ENCODE results near the gene ZNF135.

The ZNF135 gene

DNA sequence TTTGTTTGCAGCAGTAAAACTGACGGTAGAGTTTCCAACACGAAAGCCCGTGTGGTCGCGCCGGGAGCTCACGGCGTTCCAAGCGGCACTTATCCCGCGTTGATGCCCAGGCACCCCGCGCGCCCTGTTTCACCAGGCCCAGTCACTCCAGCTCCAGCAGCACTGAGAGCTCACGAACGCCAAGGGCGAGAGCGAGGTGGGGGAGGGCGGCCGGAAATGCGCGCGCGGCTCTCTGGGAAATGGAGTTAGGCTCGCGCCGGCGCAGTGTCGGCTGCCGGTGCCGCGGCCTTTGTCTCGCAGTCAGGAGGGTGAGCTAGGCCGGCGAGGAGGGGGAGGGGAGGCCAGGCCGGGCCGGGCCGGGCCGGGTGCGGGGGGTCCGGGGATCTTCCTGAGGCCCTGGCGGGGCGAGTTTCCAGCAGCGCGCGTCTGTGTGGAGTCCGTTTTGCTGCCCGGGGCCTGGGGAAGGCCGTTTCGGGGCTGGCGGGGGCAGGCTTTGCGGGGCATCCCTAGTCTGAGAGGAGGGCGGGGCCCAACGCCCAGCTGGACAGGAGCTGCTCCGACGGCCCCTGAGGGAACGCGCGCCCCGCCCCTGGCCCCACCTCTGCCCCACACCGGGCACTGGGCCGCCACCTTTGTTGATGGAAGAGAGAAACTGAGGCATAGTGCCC lies at the start of gene ZNF135:
Gene ZNF135, plus strand, starts transcription at position 280 of the 668 bp plus-strand sequence. CDS start 721 bp downstream, outside the sequence.
- peak within 1 kb of the TSS; percentile 75 to 89 for H3K4me3 ChIP-seq (ENCODE audit: low read depth in 1 of 2, low read length in 2 of 2)
- no peaks in the 10 kb centered on the region for H3K27me3 ChIP-seq (ENCODE audit: control insufficient read depth in 1 of 2, insufficient read depth in 2 of 2, low read length in 2 of 2)
- peaks cover 10% of the 10 kb centered on the region for H3K36me3 ChIP-seq (ENCODE audit: insufficient read depth, low read length)
- peaks cover 5% of the 10 kb centered on the region for H3K4me1 ChIP-seq (ENCODE audit: insufficient read depth, low read length)
- peak within 1 kb of the TSS; percentile 90 for H3K27ac ChIP-seq (ENCODE audit: low read depth, low read length)
- no peak within 1 kb of the TSS for H3K9ac ChIP-seq (ENCODE audit: low read length)
- peaks cover 9% of the 10 kb centered on the region for H3K9me3 ChIP-seq (ENCODE audit: low read length)

DNA sequence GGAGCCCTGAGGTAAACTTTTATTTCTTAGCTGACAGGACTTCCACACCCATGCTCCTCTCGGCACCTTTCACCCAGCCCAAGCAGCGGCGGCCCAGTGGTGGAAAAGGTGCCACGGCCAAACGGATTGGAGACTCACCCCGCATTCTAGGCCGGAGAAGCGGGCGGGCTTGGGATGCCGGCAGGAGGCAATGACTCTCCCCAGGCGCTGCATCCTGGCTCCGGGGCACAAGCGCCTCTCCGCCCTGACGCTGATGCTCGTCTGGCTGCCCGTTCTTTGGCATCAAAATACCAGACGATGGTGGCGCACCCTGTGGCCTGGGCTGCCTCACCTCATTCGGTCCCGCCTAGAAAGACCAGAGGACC lies 49.8 kb upstream of the ZNF135 start:
- H3K27ac ChIP-seq (ENCODE audit: low read depth, low read length) = no peak overlapping the region
- peaks cover 27% of the 10 kb centered on the region for H3K9me3 ChIP-seq (ENCODE audit: low read length)
- peak overlapping the region in 1 of 2 donors; percentile 11 for H3K4me3 ChIP-seq (ENCODE audit: low read depth in 1 of 2, low read length in 2 of 2)
- no peaks in the 10 kb centered on the region for H3K4me1 ChIP-seq (ENCODE audit: insufficient read depth, low read length)
- H3K36me3 ChIP-seq (ENCODE audit: insufficient read depth, low read length) = peaks cover 19% of the 10 kb centered on the region
- no peaks in the 10 kb centered on the region for H3K27me3 ChIP-seq (ENCODE audit: control insufficient read depth in 1 of 2, insufficient read depth in 2 of 2, low read length in 2 of 2)
- no peak overlapping the region for H3K9ac ChIP-seq (ENCODE audit: low read length)

DNA sequence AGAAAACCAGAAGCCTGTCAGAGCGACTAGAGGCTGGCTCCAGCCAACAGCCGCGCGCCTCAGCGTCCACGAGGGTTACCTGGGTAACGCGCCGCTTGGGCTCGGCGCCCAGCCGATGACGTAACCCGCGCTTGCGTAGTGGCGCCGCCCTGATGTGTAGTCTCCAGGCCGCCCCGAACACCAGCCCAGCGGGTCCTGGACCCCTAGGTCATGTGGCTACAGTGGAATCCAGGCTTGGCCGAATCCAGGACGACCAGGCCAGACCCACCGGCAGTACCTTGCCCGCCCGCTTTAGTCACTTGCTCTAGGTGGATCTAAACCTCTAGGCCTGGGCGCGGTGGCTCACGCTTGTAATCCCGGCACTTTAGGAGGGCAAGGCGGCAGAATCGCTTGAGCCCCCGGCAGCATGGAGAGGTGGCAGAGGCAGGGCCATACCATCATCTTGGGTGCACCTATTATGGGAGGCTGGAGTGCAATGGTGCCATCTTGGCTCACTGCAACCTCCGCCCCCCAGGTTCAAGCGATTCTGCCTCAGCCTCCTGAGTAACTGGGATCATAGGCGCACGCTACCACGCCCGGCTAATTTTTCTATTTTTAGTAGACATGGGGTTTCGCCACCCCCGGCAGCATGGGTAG lies 49.3 kb upstream of the ZNF135 start:
- Histone ChIP-seq H3K27ac (ENCODE audit: low read depth, low read length) (no peak overlapping the region), H3K36me3 (ENCODE audit: insufficient read depth, low read length) (peaks cover 14% of the 10 kb centered on the region), H3K9ac (ENCODE audit: low read length) (no peak overlapping the region), H3K4me1 (ENCODE audit: insufficient read depth, low read length) (no peaks in the 10 kb centered on the region), H3K9me3 (ENCODE audit: low read length) (peaks cover 22% of the 10 kb centered on the region), H3K4me3 (ENCODE audit: low read depth in 1 of 2, low read length in 2 of 2) (peak overlapping the region; percentile 17 to 32), H3K27me3 (ENCODE audit: control insufficient read depth in 1 of 2, insufficient read depth in 2 of 2, low read length in 2 of 2) (no peaks in the 10 kb centered on the region)

DNA sequence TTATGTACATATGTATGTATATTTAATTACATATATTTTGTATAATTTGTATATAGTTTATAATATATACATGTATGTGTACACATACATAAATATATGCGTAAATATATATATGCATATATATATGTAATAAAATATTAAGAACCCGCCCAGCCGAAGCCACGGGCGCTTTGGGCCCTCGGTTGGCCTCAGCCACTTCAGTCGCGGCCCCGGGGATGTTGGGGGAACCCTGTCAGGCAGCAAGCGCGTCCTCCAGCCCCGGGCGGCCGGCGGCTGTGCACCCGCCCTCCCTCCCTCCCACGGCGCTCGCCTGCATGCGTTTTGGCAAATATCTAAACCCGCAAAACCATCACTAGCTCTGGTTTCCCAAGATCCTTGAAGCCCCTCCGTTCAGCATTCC lies 48.6 kb upstream of the ZNF135 start:
- H3K9ac ChIP-seq (ENCODE audit: low read length) = no peak overlapping the region
- H3K27me3 ChIP-seq (ENCODE audit: control insufficient read depth in 1 of 2, insufficient read depth in 2 of 2, low read length in 2 of 2) = no peaks in the 10 kb centered on the region
- H3K4me3 ChIP-seq (ENCODE audit: low read depth in 1 of 2, low read length in 2 of 2) = no peak overlapping the region
- peaks cover 16% of the 10 kb centered on the region for H3K9me3 ChIP-seq (ENCODE audit: low read length)
- no peak overlapping the region for H3K27ac ChIP-seq (ENCODE audit: low read depth, low read length)
- peaks cover 7% of the 10 kb centered on the region for H3K36me3 ChIP-seq (ENCODE audit: insufficient read depth, low read length)
- H3K4me1 ChIP-seq (ENCODE audit: insufficient read depth, low read length) = no peaks in the 10 kb centered on the region

DNA sequence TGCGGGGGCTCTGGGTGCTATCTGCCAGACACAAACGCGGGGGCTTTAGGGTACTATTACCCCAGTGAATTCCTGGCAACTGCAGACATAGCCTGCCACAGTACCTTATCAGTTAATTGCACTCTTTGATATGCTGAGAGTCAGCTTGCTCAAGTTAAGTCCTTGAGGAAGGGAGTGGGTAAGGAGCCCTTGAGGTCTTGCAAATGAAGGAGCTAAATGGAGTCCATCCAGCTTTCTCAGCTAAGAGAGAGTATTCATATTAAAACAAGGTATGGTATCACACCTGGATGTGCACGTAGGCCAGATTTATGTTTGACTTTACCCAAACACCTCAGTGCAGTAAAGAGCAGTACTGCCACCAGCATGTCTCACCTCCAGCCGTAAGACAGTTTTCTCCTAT lies 44.9 kb upstream of the ZNF135 start:
- no peak overlapping the region for H3K27ac ChIP-seq (ENCODE audit: low read depth, low read length)
- no peak overlapping the region for H3K9ac ChIP-seq (ENCODE audit: low read length)
- peaks cover 4% of the 10 kb centered on the region for H3K9me3 ChIP-seq (ENCODE audit: low read length)
- no peaks in the 10 kb centered on the region for H3K27me3 ChIP-seq (ENCODE audit: control insufficient read depth in 1 of 2, insufficient read depth in 2 of 2, low read length in 2 of 2)
- no peaks in the 10 kb centered on the region for H3K36me3 ChIP-seq (ENCODE audit: insufficient read depth, low read length)
- H3K4me3 ChIP-seq (ENCODE audit: low read depth in 1 of 2, low read length in 2 of 2) = no peak overlapping the region
- H3K4me1 ChIP-seq (ENCODE audit: insufficient read depth, low read length) = no peaks in the 10 kb centered on the region

DNA sequence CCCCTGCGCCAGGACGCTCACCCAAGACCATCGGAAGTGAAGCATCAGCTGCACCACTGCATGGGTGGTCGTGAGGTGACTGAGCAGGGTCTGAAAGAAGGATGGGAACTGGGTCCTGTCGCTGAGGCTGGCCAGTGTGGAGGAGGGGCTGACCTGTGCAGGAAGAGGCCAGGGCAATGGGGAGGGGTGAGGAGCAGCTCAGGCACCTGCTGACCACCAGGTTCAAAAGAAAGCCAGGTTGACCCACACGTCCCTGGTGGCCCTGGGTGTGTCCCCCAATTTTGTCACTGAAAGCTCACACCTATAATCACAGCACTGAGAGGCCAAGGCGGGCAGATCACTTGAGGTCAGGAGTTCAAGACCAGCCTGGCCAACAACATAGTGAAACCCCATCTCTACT lies 39.0 kb upstream of the ZNF135 start:
- no peak overlapping the region for H3K9ac ChIP-seq (ENCODE audit: low read length)
- H3K4me3 ChIP-seq (ENCODE audit: low read depth in 1 of 2, low read length in 2 of 2) = no peak overlapping the region
- no peaks in the 10 kb centered on the region for H3K27me3 ChIP-seq (ENCODE audit: control insufficient read depth in 1 of 2, insufficient read depth in 2 of 2, low read length in 2 of 2)
- H3K9me3 ChIP-seq (ENCODE audit: low read length) = no peaks in the 10 kb centered on the region
- no peaks in the 10 kb centered on the region for H3K36me3 ChIP-seq (ENCODE audit: insufficient read depth, low read length)
- H3K27ac ChIP-seq (ENCODE audit: low read depth, low read length) = no peak overlapping the region
- H3K4me1 ChIP-seq (ENCODE audit: insufficient read depth, low read length) = no peaks in the 10 kb centered on the region

DNA sequence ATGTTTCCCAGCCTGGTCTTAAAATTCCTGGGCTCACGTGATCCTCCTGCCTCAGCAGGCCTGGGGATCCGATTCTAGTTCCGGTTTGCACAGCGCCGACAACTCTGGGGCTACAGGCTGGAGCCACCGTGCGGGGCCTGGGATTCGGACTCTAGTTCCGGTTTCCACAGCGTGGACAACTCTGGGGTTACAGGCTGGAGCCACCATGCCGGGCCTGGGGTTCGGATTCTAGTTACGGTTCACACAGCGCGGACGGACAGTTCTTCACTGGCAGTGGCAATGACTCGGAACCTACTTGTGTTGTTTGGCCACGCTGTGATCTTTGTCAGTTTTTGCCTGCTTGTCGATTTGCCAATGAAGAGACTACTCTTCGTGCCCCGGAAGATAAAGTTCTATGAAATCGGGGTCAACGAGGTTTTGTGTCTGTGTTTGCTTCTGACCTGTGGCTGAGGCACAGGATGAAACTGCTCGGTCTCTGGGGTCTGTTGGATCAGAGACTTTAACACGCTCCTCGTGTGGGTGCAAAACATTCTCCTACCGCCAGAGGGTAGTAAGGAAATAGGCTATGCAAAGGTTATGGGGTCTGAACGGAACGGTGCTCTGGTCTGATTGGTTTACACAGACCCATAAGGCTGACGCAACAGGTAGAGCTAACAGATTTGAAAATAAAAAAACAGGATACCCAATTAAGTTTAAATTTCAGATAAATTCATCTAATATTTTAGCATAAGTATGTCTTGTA lies 37.4 kb upstream of the ZNF135 start:
- H3K9me3 ChIP-seq (ENCODE audit: low read length) = no peaks in the 10 kb centered on the region

DNA sequence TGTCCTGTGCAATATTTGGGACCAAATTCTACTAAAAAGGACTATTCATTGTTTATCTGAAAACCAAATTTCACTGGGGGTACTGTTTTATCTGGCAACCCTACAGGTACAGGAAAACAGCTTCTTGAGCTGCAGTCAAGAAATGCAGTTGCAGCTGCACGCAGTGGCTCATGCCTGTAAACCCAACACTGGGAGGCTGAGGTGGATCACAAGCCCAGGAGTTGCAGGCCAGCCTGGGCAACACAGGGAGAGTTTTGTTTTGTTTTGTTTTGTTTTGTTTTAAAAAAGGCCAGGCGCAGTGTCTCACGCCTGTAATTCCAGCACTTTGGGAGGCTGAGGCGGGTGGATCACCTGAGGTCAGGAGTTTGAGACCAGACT lies 36.8 kb upstream of the ZNF135 start:
- Histone ChIP-seq H3K27ac (ENCODE audit: low read depth, low read length) (no peak overlapping the region), H3K9ac (ENCODE audit: low read length) (no peak overlapping the region), H3K27me3 (ENCODE audit: control insufficient read depth in 1 of 2, insufficient read depth in 2 of 2, low read length in 2 of 2) (no peaks in the 10 kb centered on the region), H3K36me3 (ENCODE audit: insufficient read depth, low read length) (no peaks in the 10 kb centered on the region), H3K4me1 (ENCODE audit: insufficient read depth, low read length) (no peaks in the 10 kb centered on the region), H3K9me3 (ENCODE audit: low read length) (no peaks in the 10 kb centered on the region), H3K4me3 (ENCODE audit: low read depth in 1 of 2, low read length in 2 of 2) (no peak overlapping the region)

More for the DNA sequence above, 37.4 kb upstream of the ZNF135 start:
- Histone ChIP-seq H3K9ac (ENCODE audit: low read length) (no peak overlapping the region), H3K4me3 (ENCODE audit: low read depth in 1 of 2, low read length in 2 of 2) (no peak overlapping the region), H3K27ac (ENCODE audit: low read depth, low read length) (no peak overlapping the region), H3K27me3 (ENCODE audit: control insufficient read depth in 1 of 2, insufficient read depth in 2 of 2, low read length in 2 of 2) (no peaks in the 10 kb centered on the region), H3K4me1 (ENCODE audit: insufficient read depth, low read length) (no peaks in the 10 kb centered on the region), H3K36me3 (ENCODE audit: insufficient read depth, low read length) (no peaks in the 10 kb centered on the region)

DNA sequence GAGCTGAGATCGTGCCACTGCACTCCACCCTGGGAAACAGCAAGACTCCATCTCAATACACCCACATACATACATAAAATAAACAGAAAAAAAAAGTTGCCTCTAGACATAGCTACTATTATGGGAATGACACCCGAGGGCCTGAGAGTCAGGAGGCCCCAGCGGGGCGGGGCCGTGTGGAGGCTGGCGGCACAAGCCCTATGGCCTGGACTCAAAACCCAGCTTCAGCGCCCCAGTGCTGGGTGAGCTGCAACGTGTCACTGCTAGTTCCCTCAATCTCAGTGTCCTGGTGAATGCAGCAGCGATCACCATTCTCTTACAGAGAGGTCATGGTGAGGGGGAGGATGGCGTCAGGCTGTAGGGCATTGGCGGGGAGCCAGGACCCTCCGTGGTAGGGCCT lies 34.4 kb upstream of the ZNF135 start:
- Histone ChIP-seq H3K4me1 (ENCODE audit: insufficient read depth, low read length) (no peaks in the 10 kb centered on the region), H3K4me3 (ENCODE audit: low read depth in 1 of 2, low read length in 2 of 2) (no peak overlapping the region), H3K27me3 (ENCODE audit: control insufficient read depth in 1 of 2, insufficient read depth in 2 of 2, low read length in 2 of 2) (no peaks in the 10 kb centered on the region), H3K9ac (ENCODE audit: low read length) (no peak overlapping the region), H3K27ac (ENCODE audit: low read depth, low read length) (no peak overlapping the region), H3K9me3 (ENCODE audit: low read length) (no peaks in the 10 kb centered on the region), H3K36me3 (ENCODE audit: insufficient read depth, low read length) (no peaks in the 10 kb centered on the region)

DNA sequence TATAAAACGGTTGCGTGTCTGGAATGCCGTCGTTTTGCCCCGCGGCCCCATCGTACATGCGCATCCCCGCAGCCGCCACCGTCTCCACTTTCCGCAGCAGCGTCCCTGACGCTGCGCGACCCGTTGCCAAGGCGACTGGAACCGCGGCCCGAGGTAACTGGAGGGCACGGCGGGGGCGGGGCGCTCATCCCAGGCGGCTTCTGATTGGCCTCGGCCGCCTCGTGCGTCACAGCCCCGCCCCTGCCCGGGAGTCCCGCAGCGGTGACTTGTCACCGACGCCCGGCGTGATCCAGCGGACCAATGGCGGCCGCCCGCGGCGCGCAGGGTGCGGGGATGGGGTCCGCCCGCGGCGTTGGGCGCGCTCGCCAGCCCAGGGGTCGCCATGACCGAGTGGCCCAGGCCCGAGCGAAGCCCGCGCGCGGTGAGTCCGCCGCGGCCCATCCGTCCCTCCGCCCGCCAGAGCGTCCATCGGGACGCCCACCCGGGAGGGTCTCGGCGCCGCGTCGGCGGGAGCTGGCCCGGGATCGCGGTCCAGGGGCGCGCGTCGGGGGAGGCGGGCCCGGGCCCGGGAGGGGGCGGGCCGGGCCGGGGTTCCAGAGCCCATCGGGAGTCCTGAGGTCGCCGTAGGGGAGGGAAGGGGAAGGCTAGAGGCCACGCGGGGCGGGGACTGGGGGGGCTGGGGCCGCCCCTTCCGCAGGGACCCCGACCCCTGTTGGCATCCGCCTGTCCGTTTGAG lies 25.2 kb upstream of the ZNF135 start, which contains the start of gene ZSCAN1:
Gene ZSCAN1, plus strand, starts transcription at position 285 of the 736 bp plus-strand sequence. CDS start 3,812 bp downstream, outside the sequence.
- Histone ChIP-seq H3K9ac (ENCODE audit: low read length) (no peak within 1 kb of the TSS), H3K27ac (ENCODE audit: low read depth, low read length) (no peak within 1 kb of the TSS), H3K36me3 (ENCODE audit: insufficient read depth, low read length) (no peaks in the 10 kb centered on the region), H3K4me1 (ENCODE audit: insufficient read depth, low read length) (no peaks in the 10 kb centered on the region), H3K27me3 (ENCODE audit: control insufficient read depth in 1 of 2, insufficient read depth in 2 of 2, low read length in 2 of 2) (peaks cover 0 to 12% of the 10 kb centered on the region in 2 donors), H3K4me3 (ENCODE audit: low read depth in 1 of 2, low read length in 2 of 2) (peak within 1 kb of the TSS in 1 of 2 donors; percentile 27), H3K9me3 (ENCODE audit: low read length) (no peaks in the 10 kb centered on the region)

DNA sequence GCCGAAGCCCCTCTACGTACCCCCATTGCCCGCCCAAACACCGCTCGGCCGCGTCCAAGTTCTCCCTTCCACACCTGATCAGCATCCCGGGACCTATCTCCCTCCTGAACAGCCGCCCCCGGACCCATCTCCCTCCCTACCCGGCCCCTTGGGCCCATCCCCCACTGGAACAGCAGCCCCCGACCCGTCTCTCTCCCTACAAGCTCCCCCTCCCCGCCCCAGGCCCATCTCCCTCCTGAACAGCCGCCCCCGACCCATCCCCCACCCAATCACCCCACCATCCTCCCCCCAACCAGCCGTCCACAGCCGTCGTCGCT lies 24.6 kb upstream of the ZNF135 start:
- H3K4me3 ChIP-seq (ENCODE audit: low read depth in 1 of 2, low read length in 2 of 2) = no peak overlapping the region

More for the DNA sequence above, 24.6 kb upstream of the ZNF135 start:
- H3K9me3 ChIP-seq (ENCODE audit: low read length) = no peaks in the 10 kb centered on the region
- no peak overlapping the region for H3K27ac ChIP-seq (ENCODE audit: low read depth, low read length)
- H3K36me3 ChIP-seq (ENCODE audit: insufficient read depth, low read length) = no peaks in the 10 kb centered on the region
- H3K9ac ChIP-seq (ENCODE audit: low read length) = no peak overlapping the region
- peaks cover 0 to 12% of the 10 kb centered on the region in 2 donors for H3K27me3 ChIP-seq (ENCODE audit: control insufficient read depth in 1 of 2, insufficient read depth in 2 of 2, low read length in 2 of 2)
- no peaks in the 10 kb centered on the region for H3K4me1 ChIP-seq (ENCODE audit: insufficient read depth, low read length)

Data from muscle layer of colon (tissue), 2 donors.